Osteoblast (primary cell): ENCODE results near the gene NMT2. TPM values are rescaled to one million over a fixed set of nuclear protein-coding genes. Genes with fewer than 3 reads are reported as not detected.

ENCODE experiments used
- DNase-seq: peaks from one replicate; pipeline ENCODE4 v3.0.0; 2011; ENCODE audit warnings: low spot score, mixed read lengths; ENCODE audit not compliant: insufficient read length; ENCODE audit errors: missing footprints
- H2AFZ ChIP-seq: 2 replicates; pipeline ENCODE4 v1.6.0; 2011; ENCODE audit warnings: mild to moderate bottlenecking, low read length
- H3K27ac ChIP-seq: 2 replicates; pipeline ENCODE4 v1.5.1; 2011; ENCODE audit warnings: mild to moderate bottlenecking, low read depth, low read length, moderate library complexity
- H3K27me3 ChIP-seq: 2 replicates; pipeline ENCODE4 v1.6.0; 2012; ENCODE audit warnings: mild to moderate bottlenecking, control low read depth, inconsistent platforms, low read length, moderate library complexity; ENCODE audit not compliant: insufficient read depth
- H3K36me3 ChIP-seq: 2 replicates; pipeline ENCODE4 v1.5.1; 2011; ENCODE audit warnings: mild to moderate bottlenecking, low read length, control low read depth, moderate library complexity; ENCODE audit not compliant: insufficient read depth
- H3K4me1 ChIP-seq: 2 replicates; pipeline ENCODE4 v1.5.1; 2011; ENCODE audit warnings: mild to moderate bottlenecking, low read length, control low read depth, moderate library complexity; ENCODE audit not compliant: insufficient read depth
- H3K4me2 ChIP-seq: 2 replicates; pipeline ENCODE4 v1.6.0; 2011; ENCODE audit warnings: mild to moderate bottlenecking, low read length; ENCODE audit not compliant: insufficient read depth
- H3K4me3 ChIP-seq: fragments of 200-600 bp; sonication (generic); 3 replicates; pipeline ENCODE4 v1.5.1; 2012; ENCODE audit warnings: mild to moderate bottlenecking, low read length, inconsistent platforms; ENCODE audit not compliant: insufficient read depth
- H3K79me2 ChIP-seq: 2 replicates; pipeline ENCODE4 v1.6.0; 2012; ENCODE audit warnings: mild to moderate bottlenecking, low read length, control low read depth, inconsistent platforms; ENCODE audit not compliant: insufficient read depth
- H3K9me3 ChIP-seq: 2 replicates; pipeline ENCODE4 v1.5.1; 2011; ENCODE audit warnings: low read depth, low read length, control low read depth
- H4K20me1 ChIP-seq: 2 replicates; pipeline ENCODE4 v1.6.0; 2012; ENCODE audit warnings: mild to moderate bottlenecking, low read length, control low read depth; ENCODE audit not compliant: insufficient read depth
- CTCF ChIP-seq: IDR thresholded peaks from 2 replicates; pipeline ENCODE4 v1.5.1; 2011; ENCODE audit warnings: mild to moderate bottlenecking, low read depth, low read length, moderate library complexity; ENCODE audit errors: extremely low read depth
- total RNA-seq: library from RNA; depleted of rRNA; stranded (reverse); fragments of >200 nt; gene quantifications from 2 replicates; pipeline ENCODE4 v1.2.3, GENCODE V29; 2012

The NMT2 gene
- total RNA-seq, 1 donor, result 43.8 TPM

- H3K36me3 ChIP-seq, result peaks cover 51% of the 10 kb centered on the region
- peak; percentile 78 for DNase-seq
- peaks cover 44% of the 10 kb centered on the region for H3K4me1 ChIP-seq
- no peaks in the 10 kb centered on the region for H4K20me1 ChIP-seq
- no peaks in the 10 kb centered on the region for H3K9me3 ChIP-seq
- no peak overlapping the region for H3K4me2 ChIP-seq
- no peak overlapping the region for H3K4me3 ChIP-seq
- no peaks in the 10 kb centered on the region for H3K27me3 ChIP-seq
- H3K27ac ChIP-seq, result peak overlapping the region; percentile 81
- H2AFZ ChIP-seq, result no peak overlapping the region
- H3K79me2 ChIP-seq, result peaks cover 18% of the 10 kb centered on the region
- no peak for TF ChIP-seq CTCF
These were observed 44.7 kb downstream of the NMT2 start for GRCh38 chr10:15123749-15124184.

GRCh38 chr10:15122477-15123030, 45.9 kb downstream of the NMT2 start:
- no peak for DNase-seq
- H3K36me3 ChIP-seq, result peaks cover 53% of the 10 kb centered on the region

GRCh38 chr10:15121707-15122106, 46.8 kb downstream of the NMT2 start:
- TF ChIP-seq CTCF, result no peak
- DNase-seq, result no peak
- Histone ChIP-seq H3K4me2 (no peak overlapping the region), H3K36me3 (peaks cover 53% of the 10 kb centered on the region), H3K4me1 (peaks cover 44% of the 10 kb centered on the region), H3K79me2 (peaks cover 35% of the 10 kb centered on the region), H3K9me3 (no peaks in the 10 kb centered on the region), H2AFZ (no peak overlapping the region), H3K27me3 (no peaks in the 10 kb centered on the region), H3K27ac (peak overlapping the region; percentile 81), H3K4me3 (no peak overlapping the region), H4K20me1 (no peaks in the 10 kb centered on the region)

More at GRCh38 chr10:15122477-15123030, 45.9 kb downstream of the NMT2 start:
- Histone ChIP-seq H3K4me2 (no peak overlapping the region), H3K27me3 (no peaks in the 10 kb centered on the region), H3K4me3 (no peak overlapping the region), H3K4me1 (peaks cover 44% of the 10 kb centered on the region), H2AFZ (no peak overlapping the region), H3K79me2 (peaks cover 27% of the 10 kb centered on the region), H4K20me1 (no peaks in the 10 kb centered on the region), H3K27ac (peak overlapping the region; percentile 81), H3K9me3 (no peaks in the 10 kb centered on the region)
- TF ChIP-seq CTCF, result no peak

- H3K4me2 ChIP-seq, result no peak overlapping the region
These were observed 48.0 kb downstream of the NMT2 start for GRCh38 chr10:15120523-15120922.

More at GRCh38 chr10:15120523-15120922, 48.0 kb downstream of the NMT2 start:
- Histone ChIP-seq H3K36me3 (peaks cover 52% of the 10 kb centered on the region), H3K79me2 (peaks cover 43% of the 10 kb centered on the region), H4K20me1 (peaks cover 3% of the 10 kb centered on the region), H3K9me3 (no peaks in the 10 kb centered on the region), H3K27me3 (no peaks in the 10 kb centered on the region), H3K27ac (peak overlapping the region; percentile 85), H2AFZ (no peak overlapping the region), H3K4me1 (peaks cover 44% of the 10 kb centered on the region), H3K4me3 (no peak overlapping the region)
- peak; percentile 58 for DNase-seq
- no peak for TF ChIP-seq CTCF
